HG03108 (cell line): ENCODE results near the gene GBE1.

Experiments
- ATAC-seq: cut with Tn5 transposase; IDR thresholded peaks from one replicate; pipeline ENCODE4 v1.9.1; 2021; ENCODE audit warnings: moderate library complexity; ENCODE audit not compliant: unreplicated experiment

GBE1 gene

GRCh38 chr3:81476692-81477091, 284.8 kb downstream of the GBE1 start:
- ATAC-seq: no peak

DNA sequence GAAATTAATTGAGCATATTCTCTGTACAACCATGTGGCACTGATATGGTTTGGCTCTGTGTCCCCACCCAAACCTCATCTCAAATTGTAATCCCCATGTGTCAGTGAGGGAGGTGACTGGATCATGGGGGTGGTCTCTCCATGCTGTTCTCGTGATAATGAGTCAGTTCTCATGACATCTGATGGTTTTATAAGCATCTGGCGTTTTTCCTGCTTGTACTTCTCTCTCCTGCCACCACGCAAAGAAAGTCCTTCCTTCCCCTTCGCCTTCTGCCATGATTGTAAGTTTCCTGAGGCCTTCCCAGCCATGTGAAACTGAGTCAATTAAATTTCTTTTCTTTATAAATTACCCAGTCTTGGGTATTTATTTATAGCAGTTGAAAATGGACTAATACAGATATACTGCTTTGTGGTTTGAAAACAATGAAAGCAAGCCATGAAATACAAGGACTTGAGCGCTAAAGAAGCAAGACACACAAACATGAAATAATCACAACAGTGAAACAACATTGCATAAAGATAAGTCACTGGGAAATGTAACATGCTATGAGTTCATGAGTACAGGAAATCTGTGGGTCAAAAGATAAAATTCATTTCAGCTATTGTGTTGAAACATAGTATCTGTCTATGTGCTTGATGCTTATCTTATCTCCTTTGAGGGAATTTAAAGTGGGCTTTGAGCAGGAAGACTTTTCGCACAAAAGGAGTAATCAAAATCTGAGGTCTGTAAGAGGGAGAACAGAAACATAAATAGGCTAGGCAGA, 288.7 kb downstream of the GBE1 start:
- no peak for ATAC-seq

GRCh38 chr3:81470524-81471278, 290.7 kb downstream of the GBE1 start:
- ATAC-seq: no peak

DNA sequence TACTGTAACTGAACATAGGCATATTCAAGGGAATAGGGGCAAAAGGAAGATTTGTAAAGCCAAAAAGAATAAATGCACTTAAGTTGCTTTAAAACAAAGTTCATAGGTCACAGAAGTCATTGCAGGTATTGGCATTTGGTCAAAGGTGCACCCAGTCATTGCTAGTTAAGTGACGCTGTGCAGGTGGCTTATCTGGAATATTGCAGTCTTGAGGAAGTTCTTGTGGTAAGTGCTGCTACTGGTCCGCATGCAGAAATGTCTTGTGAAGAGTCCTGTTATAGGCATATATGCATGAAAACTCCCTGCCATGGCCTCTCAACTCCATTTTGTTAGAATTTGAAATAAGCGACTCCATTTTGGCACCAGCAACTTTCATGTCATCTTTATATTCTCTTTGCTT, 293.1 kb downstream of the GBE1 start:
- no peak for ATAC-seq

GRCh38 chr3:81466201-81466560, 295.3 kb downstream of the GBE1 start:
- ATAC-seq: no peak

DNA sequence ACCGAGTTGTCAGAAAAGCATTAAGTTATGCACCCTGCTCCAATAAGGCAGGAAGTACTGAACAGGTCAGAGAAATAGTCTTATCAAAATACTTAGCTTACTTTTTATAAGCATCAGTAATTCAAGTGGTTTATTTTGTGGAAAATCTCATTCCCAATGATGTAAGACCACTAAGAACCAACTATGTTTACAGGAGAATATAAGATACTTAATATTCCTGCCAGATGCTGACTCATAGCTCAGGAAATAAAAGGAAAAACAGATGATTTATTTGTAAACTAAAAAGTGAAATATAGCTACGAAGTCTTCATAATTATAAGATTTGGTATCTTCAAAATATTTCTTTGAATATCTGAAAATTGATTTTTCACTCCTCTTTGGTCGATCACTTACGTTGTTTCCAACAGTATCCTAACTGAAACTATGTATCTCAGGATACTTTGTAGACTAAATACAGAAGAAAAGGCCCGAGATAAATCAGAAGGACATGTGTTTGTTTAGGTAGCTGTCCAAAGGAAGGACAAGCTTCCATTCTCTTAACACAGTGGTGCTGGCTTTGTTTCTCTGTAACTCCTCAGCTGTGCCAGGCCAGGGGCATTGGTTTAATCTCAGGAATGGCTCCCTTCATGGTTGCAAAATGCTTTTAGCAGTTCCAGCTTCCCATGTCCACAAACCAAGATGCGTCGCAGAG, 295.8 kb downstream of the GBE1 start:
- no peak for ATAC-seq

DNA sequence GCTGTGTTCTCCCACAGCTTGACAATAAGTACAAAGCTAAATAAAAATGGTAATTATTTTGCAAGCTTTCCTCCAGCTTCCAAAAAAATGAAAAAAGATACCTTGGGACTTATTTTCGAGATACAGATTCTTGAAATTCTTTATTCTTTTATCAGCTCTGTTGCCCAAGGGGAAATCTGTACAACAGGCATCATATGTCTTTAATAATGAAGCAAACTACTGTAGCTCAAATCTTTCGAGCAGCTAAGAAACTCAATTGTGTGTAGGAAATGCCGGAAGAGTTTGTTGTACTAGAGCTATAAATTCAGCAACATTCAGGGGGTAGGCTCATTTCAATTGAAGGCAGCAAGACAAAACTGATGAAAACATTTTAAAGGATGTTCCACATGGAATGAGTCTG, 297.7 kb downstream of the GBE1 start:
- no peak for ATAC-seq

GRCh38 chr3:81462921-81463320, 298.5 kb downstream of the GBE1 start:
- ATAC-seq: no peak

GRCh38 chr3:81459733-81460132, 301.7 kb downstream of the GBE1 start:
- no peak for ATAC-seq

GRCh38 chr3:81452418-81452817, 309.0 kb downstream of the GBE1 start:
- no peak for ATAC-seq

GRCh38 chr3:81451611-81452010, 309.8 kb downstream of the GBE1 start:
- no peak for ATAC-seq

GRCh38 chr3:81451140-81451539, 310.3 kb downstream of the GBE1 start:
- no peak for ATAC-seq

GRCh38 chr3:81446806-81447205, 314.6 kb downstream of the GBE1 start:
- ATAC-seq: no peak

GRCh38 chr3:81445712-81446111, 315.7 kb downstream of the GBE1 start:
- ATAC-seq: no peak

GRCh38 chr3:81444817-81445460, 316.5 kb downstream of the GBE1 start:
- no peak for ATAC-seq

DNA sequence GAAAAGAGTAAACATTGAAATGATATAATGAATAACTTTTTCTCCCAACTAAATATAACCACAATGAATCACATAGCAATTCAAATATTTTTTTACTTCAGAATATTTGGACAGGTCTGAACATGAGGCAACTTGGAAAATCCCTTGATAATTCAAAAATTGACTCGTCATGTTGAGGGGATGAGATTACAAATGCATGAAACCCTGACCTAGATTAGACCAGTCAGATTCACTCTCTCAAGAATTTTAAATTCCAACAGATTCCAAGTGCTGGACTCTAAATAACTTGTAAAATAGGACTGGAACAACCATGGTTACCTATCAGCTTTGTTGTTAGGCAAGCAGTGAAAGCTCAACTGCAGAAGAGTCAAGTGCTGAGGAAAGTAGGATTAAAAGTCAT, 317.5 kb downstream of the GBE1 start:
- no peak for ATAC-seq

GRCh38 chr3:81443457-81443782, 318.0 kb downstream of the GBE1 start:
- ATAC-seq: no peak

- ATAC-seq: no peak
Measured at GRCh38 chr3:81442758-81443456, 318.5 kb downstream of the GBE1 start.

DNA sequence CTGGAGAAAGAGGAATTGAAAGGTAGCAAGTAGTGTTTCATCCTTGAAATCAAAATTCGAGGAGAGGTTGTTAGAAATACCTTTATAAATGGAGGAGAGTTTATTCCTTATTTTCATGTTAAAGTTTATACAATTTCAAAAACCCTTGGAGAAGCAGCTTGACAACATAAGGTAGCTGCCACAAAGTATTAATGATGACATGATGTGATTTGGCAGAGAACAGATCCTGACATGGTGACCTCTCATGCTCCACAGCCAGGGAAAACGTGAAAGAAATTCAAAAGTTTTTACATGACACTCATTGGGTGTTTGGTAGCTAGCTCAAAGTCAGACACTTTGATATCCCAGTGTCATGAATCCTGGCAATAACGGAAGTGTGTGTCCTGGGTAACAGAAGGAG, 320.8 kb downstream of the GBE1 start:
- ATAC-seq: no peak
